DND-41 (cell line): ENCODE results near the gene LST1.

Experiments used
- ATAC-seq: fragments of 200-7000 bp; cut with Tn5 transposase; 3 replicates; pipeline ENCODE4 v1.9.1; 2021; ENCODE audit warnings: low read depth; ENCODE audit not compliant: insufficient read depth
- DNase-seq: peaks from one replicate; pipeline ENCODE4 v3.0.0-alpha.2; 2020
- H2AFZ ChIP-seq: 2 replicates; pipeline ENCODE4 v1.6.0; 2012; ENCODE audit warnings: low read depth, low read length
- H3K27ac ChIP-seq: 2 replicates; pipeline ENCODE4 v1.5.1; 2012; ENCODE audit warnings: low read length, inconsistent platforms
- H3K27me3 ChIP-seq: fragments of 200-600 bp; sonication (generic); 2 replicates; pipeline ENCODE4 v1.6.0; 2012; ENCODE audit warnings: low read length, mild to moderate bottlenecking, inconsistent platforms; ENCODE audit not compliant: insufficient read depth, poor library complexity
- H3K36me3 ChIP-seq: 2 replicates; pipeline ENCODE4 v1.5.1; 2012; ENCODE audit warnings: low read length, inconsistent platforms; ENCODE audit not compliant: insufficient read depth
- H3K4me1 ChIP-seq: 2 replicates; pipeline ENCODE4 v1.5.1; 2012; ENCODE audit warnings: mild to moderate bottlenecking, low read length; ENCODE audit not compliant: insufficient read depth
- H3K4me2 ChIP-seq: 2 replicates; pipeline ENCODE4 v1.6.0; 2012; ENCODE audit warnings: mild to moderate bottlenecking, moderate library complexity, low read length, inconsistent platforms; ENCODE audit not compliant: insufficient read depth
- H3K4me3 ChIP-seq, 2 experiments: fragments of 200-600 bp in 1 of 2; shearing (Covaris generic) in 1 of 2; 2 replicates each; pipeline ENCODE4 v1.5.1; 2012 to 2016; ENCODE audit warnings: inconsistent platforms in 2 of 2, low read length in 2 of 2, mild to moderate bottlenecking in 2 of 2, low read depth in 1 of 2, moderate library complexity in 1 of 2
- H3K79me2 ChIP-seq: 2 replicates; pipeline ENCODE4 v1.6.0; 2012; ENCODE audit warnings: low read length, inconsistent platforms; ENCODE audit not compliant: insufficient read depth
- H3K9ac ChIP-seq: 2 replicates; pipeline ENCODE4 v1.6.0; 2012; ENCODE audit warnings: low read depth, mild to moderate bottlenecking, inconsistent platforms, low read length, moderate library complexity
- H3K9me3 ChIP-seq: 2 replicates; pipeline ENCODE4 v1.5.1; 2012; ENCODE audit warnings: low read length, moderate library complexity, mild to moderate bottlenecking, inconsistent platforms; ENCODE audit not compliant: insufficient read depth, severe bottlenecking
- H4K20me1 ChIP-seq: 2 replicates; pipeline ENCODE4 v1.6.0; 2012; ENCODE audit warnings: low read length; ENCODE audit not compliant: insufficient read depth
- EZH2 ChIP-seq: IDR thresholded peaks from 3 replicates; pipeline ENCODE4 v1.6.1; 2012; ENCODE audit warnings: borderline replicate concordance, low read depth, mild to moderate bottlenecking, moderate library complexity, low read length, inconsistent platforms; ENCODE audit not compliant: severe bottlenecking
- TF ChIP-seq, protein P1 (sequence below): IDR thresholded peaks from 2 replicates; pipeline ENCODE4 v1.5.1; 2012; ENCODE audit warnings: borderline replicate concordance, low read length, moderate library complexity, mild to moderate bottlenecking; ENCODE audit not compliant: poor library complexity, severe bottlenecking; ENCODE audit errors: extremely low read depth

The LST1 gene

GRCh38 chr6:31617010-31617409, 30.9 kb downstream of the LST1 start:
- TF ChIP-seq EZH2: no peak
- TF ChIP-seq, protein P1, sequence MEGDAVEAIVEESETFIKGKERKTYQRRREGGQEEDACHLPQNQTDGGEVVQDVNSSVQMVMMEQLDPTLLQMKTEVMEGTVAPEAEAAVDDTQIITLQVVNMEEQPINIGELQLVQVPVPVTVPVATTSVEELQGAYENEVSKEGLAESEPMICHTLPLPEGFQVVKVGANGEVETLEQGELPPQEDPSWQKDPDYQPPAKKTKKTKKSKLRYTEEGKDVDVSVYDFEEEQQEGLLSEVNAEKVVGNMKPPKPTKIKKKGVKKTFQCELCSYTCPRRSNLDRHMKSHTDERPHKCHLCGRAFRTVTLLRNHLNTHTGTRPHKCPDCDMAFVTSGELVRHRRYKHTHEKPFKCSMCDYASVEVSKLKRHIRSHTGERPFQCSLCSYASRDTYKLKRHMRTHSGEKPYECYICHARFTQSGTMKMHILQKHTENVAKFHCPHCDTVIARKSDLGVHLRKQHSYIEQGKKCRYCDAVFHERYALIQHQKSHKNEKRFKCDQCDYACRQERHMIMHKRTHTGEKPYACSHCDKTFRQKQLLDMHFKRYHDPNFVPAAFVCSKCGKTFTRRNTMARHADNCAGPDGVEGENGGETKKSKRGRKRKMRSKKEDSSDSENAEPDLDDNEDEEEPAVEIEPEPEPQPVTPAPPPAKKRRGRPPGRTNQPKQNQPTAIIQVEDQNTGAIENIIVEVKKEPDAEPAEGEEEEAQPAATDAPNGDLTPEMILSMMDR: no peak
- ATAC-seq (no peak), DNase-seq (no peak)
- Histone ChIP-seq H3K79me2 (peaks cover 33% of the 10 kb centered on the region), H3K36me3 (peaks cover 5% of the 10 kb centered on the region), H3K4me2 (peak overlapping the region; percentile 71; the same call in 1 of the 2 replicates), H2AFZ (no peak overlapping the region), H3K27me3 (no peaks in the 10 kb centered on the region), H4K20me1 (peaks cover 2% of the 10 kb centered on the region; the same call in 1 of the 2 replicates), H3K4me3 (no peak overlapping the region), H3K9me3 (no peaks in the 10 kb centered on the region), H3K9ac (peak overlapping the region; percentile 75; the same call in 1 of the 2 replicates), H3K27ac (peak overlapping the region; percentile 95; the same call in 1 of the 2 replicates), H3K4me1 (peaks cover 47% of the 10 kb centered on the region)

GRCh38 chr6:31619805-31620585, 33.9 kb downstream of the LST1 start:
- H3K36me3 ChIP-seq: peaks cover 35% of the 10 kb centered on the region
- no peak for TF ChIP-seq EZH2
- TF ChIP-seq, protein P1: no peak
- peak overlapping the region; percentile 70 for H3K9ac ChIP-seq
- peak overlapping the region; percentile 68 for H3K4me2 ChIP-seq
- no peaks in the 10 kb centered on the region for H3K27me3 ChIP-seq
- peak; percentile 78 for ATAC-seq
- peak; percentile 99 for DNase-seq
- H4K20me1 ChIP-seq: peaks cover 27% of the 10 kb centered on the region
- H3K79me2 ChIP-seq: peaks cover 63% of the 10 kb centered on the region
- H3K27ac ChIP-seq: peak overlapping the region; percentile 98
- H3K4me1 ChIP-seq: peaks cover 59% of the 10 kb centered on the region
- peak overlapping the region; percentile 63 for H2AFZ ChIP-seq
- H3K9me3 ChIP-seq: no peaks in the 10 kb centered on the region
- peak overlapping the region; percentile 22 to 56; a peak in 3 of 4 replicates for H3K4me3 ChIP-seq

DNA sequence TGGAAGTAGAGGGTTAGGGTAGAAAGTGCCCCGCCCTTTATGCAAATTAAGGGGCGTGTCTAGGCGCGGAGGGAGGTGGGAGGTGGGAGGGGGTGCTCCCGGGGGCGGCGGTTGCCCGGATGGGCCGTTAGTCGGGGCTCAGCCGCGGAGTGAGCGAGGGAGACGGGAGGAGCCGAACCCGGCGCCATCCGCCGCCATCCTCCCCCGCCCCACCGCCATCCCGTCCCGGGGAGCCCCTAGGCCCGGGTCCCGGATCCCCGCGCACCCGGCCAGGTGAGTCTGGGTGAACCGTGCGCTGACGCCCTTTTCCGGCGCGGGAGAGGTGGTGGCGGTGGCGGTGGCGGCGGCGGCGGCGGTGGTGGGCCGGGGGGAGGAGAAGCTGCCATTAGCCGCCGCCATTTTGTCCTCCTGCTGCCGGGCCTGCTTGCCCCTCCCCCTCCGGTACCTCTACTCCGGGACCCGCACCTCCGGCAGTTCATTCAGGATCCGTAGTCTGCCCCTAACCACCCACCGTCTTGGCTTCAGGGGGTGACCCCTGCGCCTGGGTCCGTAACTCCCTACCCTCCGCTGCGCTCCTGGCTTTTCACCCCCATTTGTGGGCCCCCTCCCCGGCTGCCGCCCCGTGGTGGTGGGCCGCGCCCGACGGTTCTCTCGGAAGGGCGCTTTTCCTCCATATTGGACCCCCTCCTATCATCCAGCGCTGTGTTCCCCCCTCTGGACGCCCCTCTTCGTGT, 34.7 kb downstream of the LST1 start, which contains the start of gene PRRC2A:
TSS of gene PRRC2A (plus strand) at position 130 of the 734 bp plus-strand sequence. CDS start 2,075 bp downstream, outside the sequence.
- Histone ChIP-seq H3K27ac (peak within 1 kb of the TSS; percentile 98), H3K4me2 (peak within 1 kb of the TSS; percentile 72), H3K9me3 (no peaks in the 10 kb centered on the region), H3K36me3 (peaks cover 43% of the 10 kb centered on the region), H3K27me3 (no peaks in the 10 kb centered on the region), H3K79me2 (peaks cover 66% of the 10 kb centered on the region), H3K4me1 (peaks cover 56% of the 10 kb centered on the region), H2AFZ (peak within 1 kb of the TSS; percentile 79), H4K20me1 (peaks cover 35% of the 10 kb centered on the region), H3K4me3 (peak within 1 kb of the TSS; percentile 63 to 64; a peak in 3 of 4 replicates), H3K9ac (peak within 1 kb of the TSS; percentile 90)
- no peak for DNase-seq
- no peak for TF ChIP-seq EZH2
- TF ChIP-seq, protein P1: no peak
- ATAC-seq: peak; percentile 69
